ENCODE results near the gene RAB30.
"Not testable (repeated sequence)": the region's sequence is repeated elsewhere in the genome, so short reads cannot be mapped to it uniquely, and the experiment has no call there.

- TF ChIP-seq CTCF, EZH2 (IDR thresholded peaks at IDR 0.05): not testable (repeated sequence)
Observed at GRCh38 chr11:82955736-82956453, 115.8 kb downstream of the RAB30 start.

Measured in neural progenitor cell (in vitro differentiated cells).